GM18507 (cell line): Measurements from ENCODE around the gene COPRS.
"Not testable (repeated sequence)": the region's sequence is repeated elsewhere in the genome, so short reads cannot be mapped to it uniquely, and the experiment has no call there.

Experiments
- DNase-seq: peaks from one replicate; pipeline ENCODE4 v3.0.0; 2011; ENCODE audit warnings: low read depth; ENCODE audit not compliant: insufficient read length; ENCODE audit errors: extremely low spot score
- FAIRE-seq: peaks from 2 replicates; lab custom pipeline; 2011; peaks lifted over from hg19 to GRCh38; lab: Jason Lieb, UNC

COPRS gene

GRCh38 chr17:31853911-31854470 is 5.1 kb downstream of the COPRS start:
- DNase-seq = no peak
- FAIRE-seq = no peak

- DNase-seq (no peak), FAIRE-seq (no peak)
Measured at GRCh38 chr17:31845291-31845690, 13.8 kb downstream of the COPRS start.

- DNase-seq (no peak), FAIRE-seq (no peak)
Measured at GRCh38 chr17:31843070-31843745, 15.8 kb downstream of the COPRS start.

- peak; percentile 82 for FAIRE-seq
- peak; percentile 66 for DNase-seq
Measured at GRCh38 chr17:31842195-31843069, 16.6 kb downstream of the COPRS start.

- no peak for FAIRE-seq
- DNase-seq = no peak
Measured at GRCh38 chr17:31841850-31842194, 17.2 kb downstream of the COPRS start.

GRCh38 chr17:31838636-31839225 is 20.3 kb downstream of the COPRS start:
- DNase-seq = no peak

GRCh38 chr17:31835984-31836383 is 23.1 kb downstream of the COPRS start:
- FAIRE-seq (no peak), DNase-seq (no peak)

More at GRCh38 chr17:31838636-31839225, 20.3 kb downstream of the COPRS start:
- no peak for FAIRE-seq

- no peak for DNase-seq
- FAIRE-seq = peak; percentile 86
Measured at GRCh38 chr17:31834448-31834847, 24.6 kb downstream of the COPRS start.

- no peak for FAIRE-seq
Measured at GRCh38 chr17:31832746-31833145, 26.3 kb downstream of the COPRS start.

GRCh38 chr17:31830971-31831858 is 27.8 kb downstream of the COPRS start:
- DNase-seq (no peak), FAIRE-seq (no peak)

More at GRCh38 chr17:31832746-31833145, 26.3 kb downstream of the COPRS start:
- DNase-seq = no peak

- no peak for FAIRE-seq
Measured at GRCh38 chr17:31829649-31830048, 29.4 kb downstream of the COPRS start.

GRCh38 chr17:31828955-31829354 is 30.1 kb downstream of the COPRS start:
- FAIRE-seq, DNase-seq: not testable (repeated sequence)

More at GRCh38 chr17:31829649-31830048, 29.4 kb downstream of the COPRS start:
- no peak for DNase-seq

- DNase-seq = no peak
- FAIRE-seq = no peak
Measured at GRCh38 chr17:31825961-31826691, 32.9 kb downstream of the COPRS start.

- DNase-seq (no peak), FAIRE-seq (no peak)
Measured at GRCh38 chr17:31824766-31825360, 34.2 kb downstream of the COPRS start.

- FAIRE-seq (no peak), DNase-seq (no peak)
Measured at GRCh38 chr17:31823014-31823413, 36.0 kb downstream of the COPRS start.

GRCh38 chr17:31820691-31821435 is 38.2 kb downstream of the COPRS start:
- no peak for FAIRE-seq
- DNase-seq = no peak

- DNase-seq = no peak
- no peak for FAIRE-seq
Measured at GRCh38 chr17:31819578-31819977, 39.5 kb downstream of the COPRS start.
